MCF 10A (cell line): Measurements from ENCODE around the gene PLA1A. TPM values are rescaled to one million over a fixed set of nuclear protein-coding genes. Genes with fewer than 3 reads are reported as not detected.

Source experiments
- BruUV-seq: library from RNA; stranded (reverse); fragments of 400-500 nt; replicated peaks from 2 replicates; lab custom pipeline; 2021; lab: Mats Ljungman, UMichigan
- CTCF ChIA-PET: fragments of 300-600 bp; sonication (Branson Sonifier 250); formaldehyde crosslinking; extraction: SDS; loops from one replicate; lab custom pipeline; 2021; ENCODE audit warnings: antibody characterized with exemption, inconsistent platforms; lab: Yijun Ruan, JAX
- POLR2A ChIA-PET: fragments of 300-600, 350-650 bp; sonication (Branson Sonifier 250); formaldehyde crosslinking; extraction: SDS; loops from one replicate; lab custom pipeline; 2020; ENCODE audit warnings: antibody characterized with exemption, inconsistent platforms; lab: Yijun Ruan, JAX
- DNase-seq: peaks from one replicate; pipeline ENCODE4 v3.0.0-alpha.2; 2018; ENCODE audit not compliant: unreplicated experiment
- H3K27ac Mint-ChIP-seq: one replicate; pipeline ENCODE4 v1.8.0; 2022; ENCODE audit warnings: mild to moderate bottlenecking, low read depth, mixed read lengths; ENCODE audit not compliant: unreplicated experiment
- H3K27me3 Mint-ChIP-seq: one replicate; pipeline ENCODE4 v1.8.0; 2022; ENCODE audit warnings: mixed read lengths; ENCODE audit not compliant: insufficient read depth, unreplicated experiment
- H3K36me3 Mint-ChIP-seq: one replicate; pipeline ENCODE4 v1.8.0; 2022; ENCODE audit warnings: mild to moderate bottlenecking, moderate library complexity, mixed read lengths; ENCODE audit not compliant: insufficient read depth, unreplicated experiment
- H3K4me1 Mint-ChIP-seq: one replicate; pipeline ENCODE4 v1.8.0; 2022; ENCODE audit warnings: mixed read lengths; ENCODE audit not compliant: insufficient read depth, unreplicated experiment
- H3K4me3 Mint-ChIP-seq: one replicate; pipeline ENCODE4 v1.8.0; 2022; ENCODE audit warnings: mild to moderate bottlenecking, moderate library complexity, mixed read lengths; ENCODE audit not compliant: unreplicated experiment
- H3K9me3 Mint-ChIP-seq: one replicate; pipeline ENCODE4 v1.8.0; 2022; ENCODE audit warnings: mixed read lengths; ENCODE audit not compliant: unreplicated experiment
- CTCF ChIP-seq: fragments of 200-600 bp; IDR thresholded peaks from one replicate; pipeline ENCODE4 v1.8.0; 2022; ENCODE audit warnings: antibody characterized with exemption, mild to moderate bottlenecking; ENCODE audit not compliant: unreplicated experiment
- intact Hi-C: fragments of 100-400 bp; cut with micrococcal nuclease; formaldehyde crosslinking; loops from 2 replicates; pipeline ENCODE4 v1.14.1; 2022
- total RNA-seq: library from RNA; stranded (reverse); gene quantifications from 2 replicates; pipeline ENCODE4 v1.2.3, GENCODE V29; 2022

Gene PLA1A
- total RNA-seq, 1 experiment from 2014 or later, result not detected

GRCh38 chr3:119644481-119644880, 46.8 kb downstream of the PLA1A start:
- no peak overlapping the region for H3K4me3 Mint-ChIP-seq
- H3K4me1 Mint-ChIP-seq, result peaks cover 10% of the 10 kb centered on the region
- H3K27ac Mint-ChIP-seq, result no peak overlapping the region
- TF ChIP-seq CTCF, result no peak
- BruUV-seq, result no TSS peak
- H3K36me3 Mint-ChIP-seq, result no peaks in the 10 kb centered on the region
- no peak for DNase-seq
- H3K27me3 Mint-ChIP-seq, result no peaks in the 10 kb centered on the region
- intact Hi-C loops, result no loop called here
- H3K9me3 Mint-ChIP-seq, result no peaks in the 10 kb centered on the region
- ChIA-PET CTCF (interaction anchor here (0.7 to 1.1 kb wide), 3 partner anchors 8 to 499 kb away, joined by 3 read pairs; partner anchors contain the start of gene TEX55), POLR2A (interaction anchor here (0.7 kb wide), 1 partner anchor 226 kb away, joined by 3 read pairs; no protein-coding TSS in a partner anchor)

GRCh38 chr3:119645813-119646212, 48.1 kb downstream of the PLA1A start:
- Mint-ChIP-seq H3K36me3 (no peaks in the 10 kb centered on the region), H3K4me1 (peaks cover 11% of the 10 kb centered on the region), H3K27me3 (no peaks in the 10 kb centered on the region), H3K9me3 (no peaks in the 10 kb centered on the region), H3K4me3 (no peak overlapping the region), H3K27ac (no peak overlapping the region)
- POLR2A ChIA-PET, result no interaction called here
- CTCF ChIA-PET, result no interaction called here
- TF ChIP-seq CTCF, result no peak
- BruUV-seq, result no TSS peak
- intact Hi-C loops, result no loop called here
- no peak for DNase-seq

GRCh38 chr3:119647171-119647570, 49.5 kb downstream of the PLA1A start:
- Mint-ChIP-seq H3K4me3 (no peak overlapping the region), H3K27me3 (no peaks in the 10 kb centered on the region), H3K36me3 (no peaks in the 10 kb centered on the region), H3K4me1 (peaks cover 11% of the 10 kb centered on the region), H3K27ac (no peak overlapping the region), H3K9me3 (no peaks in the 10 kb centered on the region)
- POLR2A ChIA-PET, result no interaction called here
- no peak for TF ChIP-seq CTCF
- CTCF ChIA-PET, result interaction anchor here (0.6 to 0.8 kb wide), 2 partner anchors 16 to 62 kb away, joined by 3 read pairs; no protein-coding TSS in a partner anchor
- BruUV-seq, result no TSS peak
- intact Hi-C loops, result no loop called here
- DNase-seq, result no peak

GRCh38 chr3:119647843-119648575, 50.3 kb downstream of the PLA1A start:
- DNase-seq, result no peak
- ChIA-PET CTCF (interaction anchor here (0.6 to 0.8 kb wide), 3 partner anchors 15 to 524 kb away, joined by 3 read pairs; no protein-coding TSS in a partner anchor), POLR2A (no interaction called here)
- intact Hi-C loops, result no loop called here
- no peaks in the 10 kb centered on the region for H3K27me3 Mint-ChIP-seq
- no peak for TF ChIP-seq CTCF
- H3K4me1 Mint-ChIP-seq, result peaks cover 11% of the 10 kb centered on the region
- H3K9me3 Mint-ChIP-seq, result no peaks in the 10 kb centered on the region
- H3K27ac Mint-ChIP-seq, result no peak overlapping the region
- H3K36me3 Mint-ChIP-seq, result no peaks in the 10 kb centered on the region
- no TSS peak for BruUV-seq
- no peak overlapping the region for H3K4me3 Mint-ChIP-seq
